Mucosa of descending colon (tissue), 3 donors: ENCODE measurements around the gene PSME1. TPM values are rescaled to one million over a fixed set of nuclear protein-coding genes. Genes with fewer than 3 reads are reported as not detected.

Source experiments
- ATAC-seq: fragments of 200-7000 bp; cut with Tn5 transposase; one replicate; pipeline ENCODE4 v1.9.1; 2020; ENCODE audit warnings: mild to moderate bottlenecking, moderate library complexity
- DNase-seq, 3 donors: peaks; one replicate each; pipeline ENCODE4 v3.0.0-alpha.2; 2020
- H3K36me3 ChIP-seq: fragments of 200-600 bp; one replicate; pipeline ENCODE4 v1.8.0; 2021; ENCODE audit warnings: low read depth, mild to moderate bottlenecking
- H3K4me1 ChIP-seq: fragments of 200-600 bp; one replicate; pipeline ENCODE4 v1.8.0; 2021; ENCODE audit warnings: low read depth, mild to moderate bottlenecking
- H3K4me3 ChIP-seq: fragments of 200-600 bp; one replicate; pipeline ENCODE4 v1.8.0; 2021; ENCODE audit warnings: mild to moderate bottlenecking
- H3K9me3 ChIP-seq: fragments of 200-600 bp; one replicate; pipeline ENCODE4 v1.8.0; 2021; ENCODE audit warnings: mild to moderate bottlenecking
- intact Hi-C, 2 donors: fragments of 100-400 bp; cut with DNase I in 1 of 2; cut with micrococcal nuclease in 1 of 2; formaldehyde crosslinking; loops; one replicate each; pipeline versions ENCODE4 v1.11.0 to v1.11.1; 2022; cut with DNase I, micrococcal nuclease
- total RNA-seq, 3 donors: library from RNA; stranded (reverse); fragmentation: NEBNext Ultra II Directional in 2 of 3; extraction: Animal tissue kit (Norgen Biotek cat#: 25700) in 2 of 3; gene quantifications; one replicate each; pipeline versions ENCODE4 v1.2.1 to v1.2.4, GENCODE V29; 2021 to 2023
- TF ChIP-seq, protein P1 (sequence below): fragments of 200-600 bp; IDR thresholded peaks from one replicate; pipeline ENCODE4 v1.8.0; 2022; ENCODE audit warnings: antibody characterized with exemption, mild to moderate bottlenecking
- donor health status: DM: no; HTN: no; CAD: no; lungs with moderate emphysema.
- donor health status: DM: no; HTN: no; CAD: no.
- donor health status: DM: no; HTN: yes; CAD: no.

The PSME1 gene
- total RNA-seq, 3 donors from 2014 or later = 188 to 279 (median 203) TPM

- Histone ChIP-seq H3K36me3 (no peaks in the 10 kb centered on the region), H3K4me3 (no peak overlapping the region), H3K4me1 (peaks cover 31% of the 10 kb centered on the region), H3K9me3 (no peaks in the 10 kb centered on the region)
- ATAC-seq (no peak), DNase-seq (no peak)
- intact Hi-C loops = no loop called here
- TF ChIP-seq, protein P1, sequence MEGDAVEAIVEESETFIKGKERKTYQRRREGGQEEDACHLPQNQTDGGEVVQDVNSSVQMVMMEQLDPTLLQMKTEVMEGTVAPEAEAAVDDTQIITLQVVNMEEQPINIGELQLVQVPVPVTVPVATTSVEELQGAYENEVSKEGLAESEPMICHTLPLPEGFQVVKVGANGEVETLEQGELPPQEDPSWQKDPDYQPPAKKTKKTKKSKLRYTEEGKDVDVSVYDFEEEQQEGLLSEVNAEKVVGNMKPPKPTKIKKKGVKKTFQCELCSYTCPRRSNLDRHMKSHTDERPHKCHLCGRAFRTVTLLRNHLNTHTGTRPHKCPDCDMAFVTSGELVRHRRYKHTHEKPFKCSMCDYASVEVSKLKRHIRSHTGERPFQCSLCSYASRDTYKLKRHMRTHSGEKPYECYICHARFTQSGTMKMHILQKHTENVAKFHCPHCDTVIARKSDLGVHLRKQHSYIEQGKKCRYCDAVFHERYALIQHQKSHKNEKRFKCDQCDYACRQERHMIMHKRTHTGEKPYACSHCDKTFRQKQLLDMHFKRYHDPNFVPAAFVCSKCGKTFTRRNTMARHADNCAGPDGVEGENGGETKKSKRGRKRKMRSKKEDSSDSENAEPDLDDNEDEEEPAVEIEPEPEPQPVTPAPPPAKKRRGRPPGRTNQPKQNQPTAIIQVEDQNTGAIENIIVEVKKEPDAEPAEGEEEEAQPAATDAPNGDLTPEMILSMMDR = no peak
These were observed 43.3 kb upstream of the PSME1 start for GRCh38 chr14:24092505-24093206.

DNA sequence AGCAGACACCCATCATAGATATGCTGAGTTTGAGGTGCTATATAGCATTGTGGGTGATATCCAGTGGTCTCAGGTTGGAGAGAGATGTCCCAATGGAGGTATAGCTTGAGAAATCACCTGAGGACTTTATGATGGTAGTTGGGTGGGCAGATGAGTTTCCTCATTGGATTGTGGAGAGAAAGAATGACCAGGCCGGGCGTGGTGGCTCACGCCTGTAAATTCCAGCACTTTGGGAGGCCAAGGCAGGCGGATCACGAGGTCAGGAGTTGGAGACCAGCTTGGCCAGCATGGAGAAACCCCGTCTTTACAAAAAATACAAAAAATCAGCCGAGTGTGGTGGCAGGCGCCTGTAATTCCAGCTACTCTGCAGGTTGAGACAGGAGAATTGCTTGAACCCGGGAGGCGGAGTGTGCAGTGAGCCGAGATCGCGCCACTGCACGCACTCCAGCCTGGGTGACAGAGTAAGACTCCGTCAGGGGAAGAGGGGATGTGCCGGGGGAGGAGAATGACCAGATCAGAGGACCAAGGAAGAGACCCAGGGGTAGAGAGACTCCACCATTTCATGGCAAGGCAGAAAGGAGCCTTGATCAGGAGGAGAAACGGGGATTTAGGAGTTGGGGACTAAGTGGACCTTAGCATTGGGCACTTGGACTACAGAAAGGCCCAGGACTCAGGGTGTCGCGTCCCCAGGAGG lies 42.6 kb upstream of the PSME1 start:
- no peak for ATAC-seq
- peaks cover 31% of the 10 kb centered on the region for H3K4me1 ChIP-seq

GRCh38 chr14:24093901-24094840 lies 41.8 kb upstream of the PSME1 start, which contains the start of gene PCK2:
PCK2 (plus strand) TSS chr14:24094311; CDS start chr14:24094406, 95 bp downstream.
- H3K4me3 ChIP-seq = peak within 1 kb of the TSS; percentile 83
- intact Hi-C loops = no loop called here
- DNase-seq (peak; percentile 91 to 97 (median 96)), ATAC-seq (peak; percentile 86)
- no peaks in the 10 kb centered on the region for H3K9me3 ChIP-seq
- TF ChIP-seq, protein P1 = no peak
- H3K4me1 ChIP-seq = peaks cover 31% of the 10 kb centered on the region
- no peaks in the 10 kb centered on the region for H3K36me3 ChIP-seq

More for the DNA sequence above, 42.6 kb upstream of the PSME1 start:
- Histone ChIP-seq H3K9me3 (no peaks in the 10 kb centered on the region), H3K4me3 (no peak overlapping the region), H3K36me3 (no peaks in the 10 kb centered on the region)
- intact Hi-C loops = no loop called here
- TF ChIP-seq, protein P1 = no peak
- DNase-seq = peak in 2 of 3 donors; percentile 37 to 52

DNA sequence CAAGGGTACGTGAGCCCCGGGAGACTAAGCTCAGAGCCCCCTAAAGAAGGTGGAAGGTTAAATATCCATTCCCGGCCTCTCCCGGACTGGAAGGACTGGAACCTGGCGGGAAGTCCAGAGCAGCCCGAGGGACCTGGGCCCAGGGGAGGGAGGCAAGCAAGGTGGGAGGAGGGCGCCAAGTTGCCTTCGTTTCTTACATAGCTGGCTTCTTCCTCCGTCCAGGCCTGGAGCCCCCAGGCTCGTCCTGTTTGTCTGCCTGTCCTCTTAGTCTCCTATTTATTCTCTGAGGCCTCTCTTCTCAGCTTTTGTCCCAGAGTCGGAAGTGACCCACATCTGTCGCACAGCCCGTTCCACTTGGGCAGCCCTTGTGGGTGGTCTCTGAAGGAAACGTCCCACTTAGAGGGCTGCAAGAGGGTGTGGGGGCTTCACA lies 41.1 kb upstream of the PSME1 start:
- H3K4me3 ChIP-seq = peak overlapping the region; percentile 83
- intact Hi-C loops = no loop called here
- H3K4me1 ChIP-seq = peaks cover 31% of the 10 kb centered on the region
- H3K9me3 ChIP-seq = no peaks in the 10 kb centered on the region
- TF ChIP-seq, protein P1 = no peak
- DNase-seq (peak in 1 of 3 donors; percentile 40), ATAC-seq (peak; percentile 0)
- H3K36me3 ChIP-seq = no peaks in the 10 kb centered on the region
